ENCODE measurements around the gene TSPAN3.

Gene TSPAN3

DNA sequence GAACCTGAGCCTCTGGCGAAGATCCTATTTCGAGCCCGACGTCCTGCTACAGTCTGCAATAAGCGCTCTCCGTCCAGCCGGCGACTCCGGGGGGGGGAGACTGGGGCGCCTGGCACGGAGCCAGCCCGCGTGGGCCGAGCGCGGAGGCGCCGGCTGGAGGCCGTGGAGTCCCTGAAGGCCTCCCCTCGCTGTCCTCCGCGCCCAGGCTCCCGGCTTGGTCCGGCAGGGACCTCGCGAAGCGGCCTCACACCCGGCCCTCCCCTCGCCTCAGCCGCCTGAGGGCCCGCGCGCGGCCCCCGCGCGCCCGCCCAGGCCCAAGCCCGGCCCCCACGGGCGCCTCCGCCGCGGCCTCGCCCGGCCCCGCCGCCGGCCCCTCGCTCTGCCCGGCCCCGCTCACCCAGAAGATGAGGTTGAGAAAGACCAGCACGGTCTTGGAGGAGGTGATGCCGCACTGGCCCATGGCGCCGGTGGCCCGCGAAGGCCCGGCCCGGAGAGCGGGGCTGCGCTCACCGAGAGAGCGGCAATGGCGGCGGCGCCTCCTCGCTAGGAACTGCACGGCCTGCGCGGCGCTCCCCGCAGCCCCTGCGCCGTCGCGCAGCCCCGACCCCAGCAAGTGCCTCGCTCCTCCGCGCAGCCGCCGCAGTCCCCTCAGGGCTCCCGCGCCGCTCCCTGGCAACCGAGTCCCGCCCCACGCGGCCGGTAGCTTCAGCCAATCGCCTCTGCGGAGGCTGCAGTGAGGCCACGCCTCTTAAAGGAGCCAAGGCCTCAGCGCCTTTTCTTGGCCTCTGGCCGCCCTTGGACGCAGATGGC, at the start of gene TSPAN3:
Gene TSPAN3, minus strand, starts transcription at position 615 of the 810 bp plus-strand sequence. Its CDS starts 155 bp downstream, at position 460.
- Histone ChIP-seq H3K36me3 (ENCODE audit: control insufficient read depth, insufficient read depth, low read length) (no peaks in the 10 kb centered on the region), H3K4me1 (ENCODE audit: control insufficient read depth, insufficient read depth, low read length) (peaks cover 11% of the 10 kb centered on the region), H3K9ac (ENCODE audit: low read length) (peak within 1 kb of the TSS; percentile 85), H3K27me3 (ENCODE audit: control insufficient read depth, insufficient read depth, low read length) (no peaks in the 10 kb centered on the region), H3K4me3 (ENCODE audit: low read length) (peak within 1 kb of the TSS; percentile 86), H3K27ac (ENCODE audit: low read depth, low read length) (peak within 1 kb of the TSS; percentile 93)

DNA sequence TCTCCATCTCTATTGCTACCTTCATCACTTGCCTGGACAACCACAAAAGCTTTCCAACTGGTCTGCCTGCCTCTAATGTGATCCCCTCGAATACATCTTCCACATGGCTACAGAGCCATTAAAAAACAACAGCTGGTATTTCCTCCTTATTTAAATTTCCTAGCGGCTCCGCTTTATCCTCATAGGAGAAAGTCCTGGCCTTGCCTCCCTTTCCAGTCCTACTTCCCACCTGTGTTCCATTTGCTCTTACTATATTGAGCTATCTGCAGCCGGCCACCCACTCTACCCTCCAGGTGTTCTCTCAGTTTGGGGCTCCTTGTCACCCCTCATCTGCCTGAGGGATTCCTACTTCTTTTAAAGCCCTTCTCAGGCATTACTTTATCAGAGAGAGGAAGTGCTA, 49.7 kb upstream of the TSPAN3 start:
- Histone ChIP-seq H3K36me3 (ENCODE audit: control insufficient read depth, insufficient read depth, low read length) (no peaks in the 10 kb centered on the region), H3K4me1 (ENCODE audit: control insufficient read depth, insufficient read depth, low read length) (no peaks in the 10 kb centered on the region), H3K9ac (ENCODE audit: low read length) (no peak overlapping the region), H3K4me3 (ENCODE audit: low read length) (no peak overlapping the region), H3K27ac (ENCODE audit: low read depth, low read length) (no peak overlapping the region), H3K27me3 (ENCODE audit: control insufficient read depth, insufficient read depth, low read length) (no peaks in the 10 kb centered on the region)

DNA sequence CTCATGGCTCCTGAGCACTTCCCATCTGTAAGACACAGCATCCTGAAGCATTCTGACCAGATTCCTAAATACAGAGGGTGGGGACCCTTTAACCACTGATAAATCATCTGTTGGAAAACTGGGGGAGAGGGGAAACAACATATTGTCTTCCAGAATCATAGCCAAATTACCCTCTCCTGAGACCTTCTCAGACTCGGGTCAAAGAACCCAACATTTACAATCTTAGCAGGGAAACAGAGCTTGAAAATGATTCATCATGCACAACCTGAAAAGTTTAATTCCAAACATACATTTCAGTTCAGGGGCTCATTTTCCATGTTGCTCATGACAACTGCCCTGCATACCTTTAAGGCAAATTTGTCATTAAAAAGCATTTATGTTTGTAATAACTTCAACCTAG, 48.5 kb upstream of the TSPAN3 start:
- H3K36me3 ChIP-seq (ENCODE audit: control insufficient read depth, insufficient read depth, low read length), result no peaks in the 10 kb centered on the region
- H3K9ac ChIP-seq (ENCODE audit: low read length), result no peak overlapping the region
- no peaks in the 10 kb centered on the region for H3K4me1 ChIP-seq (ENCODE audit: control insufficient read depth, insufficient read depth, low read length)
- no peak overlapping the region for H3K4me3 ChIP-seq (ENCODE audit: low read length)
- no peak overlapping the region for H3K27ac ChIP-seq (ENCODE audit: low read depth, low read length)
- no peaks in the 10 kb centered on the region for H3K27me3 ChIP-seq (ENCODE audit: control insufficient read depth, insufficient read depth, low read length)

DNA sequence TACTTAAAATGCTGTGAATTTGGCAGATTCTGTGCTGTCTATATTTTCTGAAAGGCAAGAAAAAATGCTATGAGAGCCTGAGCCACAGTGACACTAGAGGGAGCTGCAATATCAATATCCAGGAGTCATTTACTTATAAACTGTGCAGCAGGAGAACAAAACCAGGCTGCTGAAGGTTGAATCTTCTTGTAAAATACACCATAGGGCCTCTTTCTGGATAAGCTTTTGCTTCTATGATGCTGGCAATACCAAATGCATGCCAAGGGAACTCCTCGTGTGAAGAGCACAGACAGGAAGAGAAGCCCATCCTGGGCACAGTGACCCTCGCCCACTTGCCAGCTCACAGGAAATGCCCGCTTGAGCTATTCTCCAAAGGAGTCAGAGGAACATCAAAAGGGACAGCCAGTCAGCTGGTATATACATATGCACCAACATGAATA, 48.0 kb upstream of the TSPAN3 start:
- H3K4me1 ChIP-seq (ENCODE audit: control insufficient read depth, insufficient read depth, low read length), result no peaks in the 10 kb centered on the region
- H3K36me3 ChIP-seq (ENCODE audit: control insufficient read depth, insufficient read depth, low read length), result no peaks in the 10 kb centered on the region
- H3K9ac ChIP-seq (ENCODE audit: low read length), result no peak overlapping the region
- H3K27me3 ChIP-seq (ENCODE audit: control insufficient read depth, insufficient read depth, low read length), result no peaks in the 10 kb centered on the region
- no peak overlapping the region for H3K4me3 ChIP-seq (ENCODE audit: low read length)
- H3K27ac ChIP-seq (ENCODE audit: low read depth, low read length), result no peak overlapping the region

DNA sequence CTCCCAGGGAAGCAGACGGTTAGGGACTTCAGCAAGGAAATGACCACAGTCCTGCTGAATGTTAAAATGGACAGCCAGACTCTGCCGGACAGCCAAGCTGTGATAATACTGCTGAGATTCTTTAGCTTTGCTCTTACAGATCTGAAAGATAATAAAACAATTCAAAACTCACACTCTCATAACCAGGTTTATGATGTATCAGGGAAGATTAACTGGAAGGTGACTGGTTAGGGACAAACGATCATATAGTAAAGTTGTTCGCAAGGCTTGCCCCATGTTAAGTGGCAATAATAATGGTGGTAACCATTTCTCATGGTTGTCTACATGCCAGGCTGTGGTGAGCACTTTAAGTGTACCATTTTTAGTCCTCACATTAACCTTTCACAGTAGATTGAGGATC, 44.3 kb upstream of the TSPAN3 start:
- no peak overlapping the region for H3K27ac ChIP-seq (ENCODE audit: low read depth, low read length)
- peaks cover 3% of the 10 kb centered on the region for H3K36me3 ChIP-seq (ENCODE audit: control insufficient read depth, insufficient read depth, low read length)
- H3K4me1 ChIP-seq (ENCODE audit: control insufficient read depth, insufficient read depth, low read length), result no peaks in the 10 kb centered on the region
- H3K27me3 ChIP-seq (ENCODE audit: control insufficient read depth, insufficient read depth, low read length), result no peaks in the 10 kb centered on the region
- H3K4me3 ChIP-seq (ENCODE audit: low read length), result no peak overlapping the region
- H3K9ac ChIP-seq (ENCODE audit: low read length), result no peak overlapping the region

DNA sequence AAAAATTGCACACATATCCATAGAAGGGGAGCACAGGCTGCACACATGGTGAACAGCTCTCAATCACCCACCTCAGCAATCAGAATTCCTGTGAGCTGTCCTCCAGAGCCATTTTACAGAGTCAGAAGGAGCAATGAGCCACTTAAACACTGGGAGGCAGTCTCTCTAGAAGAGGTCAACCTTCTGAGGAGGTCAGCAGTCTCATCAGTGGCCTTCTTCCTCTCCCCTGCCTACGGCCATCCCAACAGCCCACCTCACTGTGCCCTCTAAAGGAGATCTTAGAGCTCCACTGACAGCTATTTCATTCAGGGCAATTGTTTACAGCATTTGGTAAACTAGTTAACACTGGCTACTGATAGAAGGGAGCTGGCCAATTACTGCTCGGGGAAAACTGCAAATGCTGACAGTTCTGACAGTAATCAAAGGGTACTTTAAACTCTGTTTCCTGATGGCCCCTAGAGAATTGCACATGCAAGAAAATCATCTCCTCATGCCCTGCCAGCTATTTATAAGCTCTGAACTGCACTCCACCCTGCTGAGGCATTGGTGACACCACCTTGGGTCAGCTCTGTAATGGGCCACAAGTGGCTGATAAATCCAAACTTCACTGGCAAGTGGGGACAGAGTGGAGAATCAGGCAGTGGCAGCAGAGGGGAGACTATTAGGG, 42.1 kb upstream of the TSPAN3 start:
- Histone ChIP-seq H3K4me1 (ENCODE audit: control insufficient read depth, insufficient read depth, low read length) (no peaks in the 10 kb centered on the region), H3K27ac (ENCODE audit: low read depth, low read length) (no peak overlapping the region), H3K9ac (ENCODE audit: low read length) (no peak overlapping the region), H3K27me3 (ENCODE audit: control insufficient read depth, insufficient read depth, low read length) (no peaks in the 10 kb centered on the region), H3K36me3 (ENCODE audit: control insufficient read depth, insufficient read depth, low read length) (peaks cover 3% of the 10 kb centered on the region), H3K4me3 (ENCODE audit: low read length) (no peak overlapping the region)

DNA sequence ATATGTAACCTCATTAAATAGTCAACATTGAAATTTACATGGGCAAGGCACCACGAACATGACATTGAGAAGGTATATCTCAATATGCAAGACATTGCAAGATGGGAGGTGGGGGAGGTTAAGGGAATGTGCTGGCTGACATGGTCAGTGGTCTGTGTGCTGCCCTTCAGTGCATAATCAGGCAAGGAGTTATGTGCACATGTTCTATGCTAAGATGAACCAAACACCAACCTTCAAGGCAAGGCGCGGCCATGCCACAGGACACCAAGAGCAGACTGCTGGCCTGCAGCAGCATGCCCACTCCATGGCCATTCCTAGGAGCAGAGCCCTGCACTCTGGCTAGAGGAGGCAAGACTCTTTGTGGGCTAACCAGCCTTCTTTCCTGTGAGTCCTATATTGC, 40.9 kb upstream of the TSPAN3 start:
- Histone ChIP-seq H3K27me3 (ENCODE audit: control insufficient read depth, insufficient read depth, low read length) (no peaks in the 10 kb centered on the region), H3K27ac (ENCODE audit: low read depth, low read length) (no peak overlapping the region), H3K9ac (ENCODE audit: low read length) (no peak overlapping the region), H3K36me3 (ENCODE audit: control insufficient read depth, insufficient read depth, low read length) (peaks cover 3% of the 10 kb centered on the region), H3K4me1 (ENCODE audit: control insufficient read depth, insufficient read depth, low read length) (peaks cover 5% of the 10 kb centered on the region), H3K4me3 (ENCODE audit: low read length) (no peak overlapping the region)

DNA sequence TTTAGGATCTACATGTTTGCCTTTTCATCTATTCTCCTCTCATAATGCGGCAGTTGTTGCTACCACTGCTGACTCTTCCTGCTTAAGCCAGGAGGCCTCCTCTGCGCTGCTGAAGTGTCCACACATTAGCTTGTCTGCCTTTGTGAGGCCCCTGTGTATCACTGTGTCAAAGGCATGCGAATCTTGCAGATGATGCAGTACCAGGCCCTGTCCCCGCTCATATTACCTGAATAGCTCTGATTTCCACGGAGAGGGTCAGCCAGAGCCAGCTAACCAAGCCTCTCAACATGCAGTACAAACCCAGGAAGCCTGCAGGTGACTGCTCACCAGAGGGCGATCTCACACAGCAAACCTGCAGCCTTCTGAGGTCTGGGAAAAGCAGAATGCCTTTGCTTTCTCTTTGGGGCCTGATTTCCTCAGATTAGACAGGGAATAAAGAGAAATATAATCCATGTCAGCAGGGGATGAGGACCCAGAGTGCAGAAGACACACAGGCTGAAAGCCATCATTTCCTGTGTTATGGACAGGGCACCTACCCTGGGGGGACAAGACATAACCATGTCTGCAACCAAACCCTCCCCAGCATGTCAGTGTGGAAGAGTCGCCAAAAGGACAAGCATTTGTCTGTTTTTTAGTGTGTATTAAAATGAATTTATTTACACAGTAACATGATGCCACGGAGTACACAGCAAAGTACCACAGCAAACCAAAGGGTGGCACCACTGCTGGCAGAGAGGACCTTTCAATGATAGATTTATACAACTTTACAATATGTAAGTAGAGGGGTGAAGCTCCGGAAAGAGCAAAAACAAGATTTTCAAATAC, 36.8 kb upstream of the TSPAN3 start:
- Histone ChIP-seq H3K36me3 (ENCODE audit: control insufficient read depth, insufficient read depth, low read length) (peaks cover 3% of the 10 kb centered on the region), H3K4me3 (ENCODE audit: low read length) (no peak overlapping the region), H3K4me1 (ENCODE audit: control insufficient read depth, insufficient read depth, low read length) (peaks cover 5% of the 10 kb centered on the region), H3K27me3 (ENCODE audit: control insufficient read depth, insufficient read depth, low read length) (no peaks in the 10 kb centered on the region), H3K9ac (ENCODE audit: low read length) (no peak overlapping the region), H3K27ac (ENCODE audit: low read depth, low read length) (peak overlapping the region; percentile 31)

DNA sequence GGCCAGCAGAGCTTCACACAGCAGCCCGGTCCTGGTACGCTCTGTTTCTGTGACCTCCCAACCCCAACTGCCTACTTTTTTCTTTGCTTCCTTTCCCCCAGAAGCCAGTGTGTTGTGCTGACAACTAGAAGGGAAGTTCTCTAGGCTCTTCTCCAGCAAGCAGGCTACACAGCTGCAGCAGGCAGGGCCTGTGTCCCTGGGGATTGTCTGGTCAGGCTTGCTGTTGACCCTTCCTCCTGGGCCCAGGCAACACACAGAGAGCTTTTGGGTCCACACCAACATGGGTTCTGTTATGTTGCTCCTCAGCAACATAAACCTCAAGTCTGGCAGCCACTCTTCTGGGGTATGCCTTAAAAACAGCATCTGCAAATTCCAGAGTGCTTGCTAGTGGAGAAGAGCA, 36.2 kb upstream of the TSPAN3 start:
- Histone ChIP-seq H3K36me3 (ENCODE audit: control insufficient read depth, insufficient read depth, low read length) (peaks cover 3% of the 10 kb centered on the region), H3K4me3 (ENCODE audit: low read length) (no peak overlapping the region), H3K9ac (ENCODE audit: low read length) (no peak overlapping the region), H3K27me3 (ENCODE audit: control insufficient read depth, insufficient read depth, low read length) (no peaks in the 10 kb centered on the region), H3K4me1 (ENCODE audit: control insufficient read depth, insufficient read depth, low read length) (peaks cover 5% of the 10 kb centered on the region), H3K27ac (ENCODE audit: low read depth, low read length) (peak overlapping the region; percentile 31)

DNA sequence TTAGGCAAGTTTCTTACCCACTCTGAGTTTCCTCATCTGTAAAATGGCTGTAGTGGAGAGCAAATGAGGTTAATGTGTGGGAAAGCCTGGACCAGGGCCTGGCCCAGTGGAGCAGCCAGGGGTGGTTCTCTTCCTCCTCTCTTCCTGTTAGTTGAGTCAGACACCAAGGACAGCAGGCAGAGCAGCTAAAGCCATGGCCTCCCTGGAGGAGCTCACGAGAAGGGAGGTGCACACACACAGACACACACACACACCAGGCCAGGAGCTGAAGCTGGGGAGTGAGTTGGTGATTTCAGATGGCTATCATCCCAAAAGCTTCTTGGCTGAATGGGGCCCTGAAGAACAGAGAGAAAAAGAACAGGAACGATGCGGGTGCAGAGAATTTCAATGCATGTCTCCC, 33.2 kb upstream of the TSPAN3 start:
- no peaks in the 10 kb centered on the region for H3K36me3 ChIP-seq (ENCODE audit: control insufficient read depth, insufficient read depth, low read length)
- peaks cover 5% of the 10 kb centered on the region for H3K4me1 ChIP-seq (ENCODE audit: control insufficient read depth, insufficient read depth, low read length)
- H3K27me3 ChIP-seq (ENCODE audit: control insufficient read depth, insufficient read depth, low read length), result no peaks in the 10 kb centered on the region
- no peak overlapping the region for H3K27ac ChIP-seq (ENCODE audit: low read depth, low read length)
- no peak overlapping the region for H3K9ac ChIP-seq (ENCODE audit: low read length)
- no peak overlapping the region for H3K4me3 ChIP-seq (ENCODE audit: low read length)

DNA sequence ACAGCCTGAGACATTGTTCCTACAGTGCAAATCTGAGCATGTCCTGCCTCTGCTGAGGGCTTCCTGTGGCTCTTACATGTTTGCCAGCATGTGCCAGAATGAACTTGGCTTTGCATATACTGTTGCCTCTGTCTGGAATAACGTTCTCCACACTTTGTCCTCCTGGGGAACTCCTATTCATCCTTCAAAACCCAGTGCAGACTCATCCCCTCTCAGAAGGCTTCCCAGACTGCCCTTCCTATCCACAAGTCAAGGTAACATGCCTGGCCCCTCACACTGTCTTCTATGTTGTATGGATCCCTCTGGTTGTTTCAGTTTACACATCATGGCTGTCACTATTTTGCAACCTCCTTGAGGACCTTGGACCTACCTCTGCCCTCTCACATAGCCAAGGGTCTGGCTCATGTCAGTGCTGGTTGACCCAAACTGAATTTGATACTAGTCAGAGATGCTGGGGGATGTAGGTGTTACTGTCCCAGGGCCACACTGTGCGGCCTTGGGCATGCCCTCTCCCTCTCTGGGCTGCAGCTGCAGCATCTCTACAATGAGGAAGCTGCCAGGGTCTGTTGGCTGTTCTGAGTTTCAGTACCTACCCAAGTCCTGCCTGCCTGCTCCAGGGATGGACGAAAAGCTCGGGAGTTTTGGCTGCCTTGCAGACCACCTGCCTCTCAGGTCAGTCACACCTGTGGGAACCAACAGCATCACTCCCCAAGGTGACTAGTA, 29.0 kb upstream of the TSPAN3 start:
- Histone ChIP-seq H3K4me1 (ENCODE audit: control insufficient read depth, insufficient read depth, low read length) (no peaks in the 10 kb centered on the region), H3K4me3 (ENCODE audit: low read length) (no peak overlapping the region)

DNA sequence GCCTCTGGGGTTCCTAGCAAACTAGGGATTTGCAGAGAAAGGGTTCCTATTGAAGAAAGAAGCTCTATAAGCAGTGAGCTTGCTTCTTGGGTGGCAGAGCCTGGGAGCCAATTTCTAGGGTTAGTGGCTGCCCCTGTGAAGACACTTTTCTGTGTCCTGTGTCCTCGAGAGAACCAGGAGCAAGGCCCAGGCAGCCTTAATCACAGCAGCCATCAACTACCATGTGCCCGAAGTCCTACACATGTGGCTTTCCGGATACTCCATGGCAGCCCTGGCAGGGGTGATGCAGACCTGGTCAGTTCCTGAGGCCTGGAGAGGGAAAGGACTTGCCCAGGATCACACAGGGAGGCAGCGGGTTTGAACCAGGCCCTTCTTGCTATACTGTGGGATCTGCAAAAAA, 27.7 kb upstream of the TSPAN3 start:
- no peaks in the 10 kb centered on the region for H3K27me3 ChIP-seq (ENCODE audit: control insufficient read depth, insufficient read depth, low read length)
- H3K36me3 ChIP-seq (ENCODE audit: control insufficient read depth, insufficient read depth, low read length), result no peaks in the 10 kb centered on the region
- no peaks in the 10 kb centered on the region for H3K4me1 ChIP-seq (ENCODE audit: control insufficient read depth, insufficient read depth, low read length)
- H3K4me3 ChIP-seq (ENCODE audit: low read length), result no peak overlapping the region
- no peak overlapping the region for H3K9ac ChIP-seq (ENCODE audit: low read length)
- H3K27ac ChIP-seq (ENCODE audit: low read depth, low read length), result no peak overlapping the region

More for the DNA sequence above, 29.0 kb upstream of the TSPAN3 start:
- no peaks in the 10 kb centered on the region for H3K36me3 ChIP-seq (ENCODE audit: control insufficient read depth, insufficient read depth, low read length)
- no peaks in the 10 kb centered on the region for H3K27me3 ChIP-seq (ENCODE audit: control insufficient read depth, insufficient read depth, low read length)
- H3K9ac ChIP-seq (ENCODE audit: low read length), result no peak overlapping the region
- no peak overlapping the region for H3K27ac ChIP-seq (ENCODE audit: low read depth, low read length)
